Ascending aorta (tissue), 2 donors: Measurements from ENCODE around the gene ZNF319. TPM values are rescaled to one million over a fixed set of nuclear protein-coding genes. Genes with fewer than 3 reads are reported as not detected.

ENCODE experiments used
- DNase-seq, 2 donors: peaks; one replicate each; pipeline ENCODE4 v3.0.0-alpha.2; 2019; ENCODE audit warnings: low spot score in 2 of 2
- H3K27ac ChIP-seq, 2 donors: fragments of 200-600 bp; sonication (generic); one replicate each; pipeline ENCODE4 v1.5.1; 2016 to 2017; ENCODE audit warnings: mild to moderate bottlenecking in 1 of 2
- H3K27me3 ChIP-seq: fragments of 200-600 bp; sonication (generic); one replicate; pipeline ENCODE4 v1.5.1; 2017
- H3K36me3 ChIP-seq, 2 donors: fragments of 200-600 bp; sonication (generic); one replicate each; pipeline ENCODE4 v1.5.1; 2016
- H3K4me1 ChIP-seq, 2 donors: fragments of 200-600 bp; sonication (generic); one replicate each; pipeline ENCODE4 v1.5.1; 2016 to 2017; ENCODE audit warnings: mild to moderate bottlenecking in 1 of 2
- H3K4me3 ChIP-seq, 2 donors: fragments of 200-600 bp; sonication (generic); one replicate each; pipeline ENCODE4 v1.5.1; 2016 to 2017; ENCODE audit warnings: mild to moderate bottlenecking in 1 of 2
- H3K9me3 ChIP-seq, 2 donors: fragments of 200-600 bp; sonication (generic); one replicate each; pipeline ENCODE4 v1.5.1; 2016
- CTCF ChIP-seq, 3 experiments: fragments of 200-600 bp in 2 of 3; fragments of 450-650 bp in 1 of 3; sonication (generic) in 2 of 3; IDR thresholded peaks; one replicate each; pipeline ENCODE4 v1.5.1; 2016 to 2019; ENCODE audit warnings: antibody characterized with exemption in 3 of 3, mild to moderate bottlenecking in 1 of 3, moderate library complexity in 1 of 3
- intact Hi-C: fragments of 100-400 bp; cut with DNase I; formaldehyde crosslinking; loops from one replicate; pipeline ENCODE4 v1.15.1; 2023
- total RNA-seq: library from RNA; depleted of rRNA; stranded (reverse); fragments of >200 nt; gene quantifications from one replicate; pipeline ENCODE4 v1.1.0, GENCODE V29; 2016

Gene ZNF319
- total RNA-seq, 1 donor from 2014 or later: 17.5 TPM

- H3K4me3 ChIP-seq: no peak overlapping the region
- no peaks in the 10 kb centered on the region for H3K27me3 ChIP-seq
- H3K4me1 ChIP-seq: peaks cover 7 to 12% of the 10 kb centered on the region in 2 donors
- no peak for TF ChIP-seq CTCF (IDR thresholded peaks at IDR 0.05)
- intact Hi-C loops: loop anchor here (10.0 kb wide), 2 partner anchors 225 to 455 kb away; no protein-coding TSS in a partner anchor
- no peak overlapping the region for H3K27ac ChIP-seq
- DNase-seq: no peak
- no peaks in the 10 kb centered on the region for H3K9me3 ChIP-seq
- H3K36me3 ChIP-seq: no peaks in the 10 kb centered on the region
Observed at GRCh38 chr16:58029410-58029809, 28.9 kb upstream of the ZNF319 start.

- intact Hi-C loops: loop anchor here (10.0 kb wide), 2 partner anchors 226 to 456 kb away; no protein-coding TSS in a partner anchor
Observed at GRCh38 chr16:58028541-58029070, 28.1 kb upstream of the ZNF319 start.

GRCh38 chr16:58027916-58028455 lies 27.5 kb upstream of the ZNF319 start:
- no peaks in the 10 kb centered on the region for H3K36me3 ChIP-seq
- H3K4me1 ChIP-seq: peaks cover 7 to 16% of the 10 kb centered on the region in 2 donors
- DNase-seq: no peak
- intact Hi-C loops: loop anchor here (2.0 to 10.0 kb wide), 3 partner anchors 101 to 457 kb away; partner anchors contain the start of gene CFAP20
- no peak overlapping the region for H3K4me3 ChIP-seq
- H3K9me3 ChIP-seq: no peaks in the 10 kb centered on the region
- no peak overlapping the region for H3K27ac ChIP-seq
- H3K27me3 ChIP-seq: no peaks in the 10 kb centered on the region
- no peak for TF ChIP-seq CTCF (IDR thresholded peaks at IDR 0.05)

More at GRCh38 chr16:58028541-58029070, 28.1 kb upstream of the ZNF319 start:
- Histone ChIP-seq H3K36me3 (no peaks in the 10 kb centered on the region), H3K4me3 (no peak overlapping the region), H3K4me1 (peaks cover 7 to 13% of the 10 kb centered on the region in 2 donors), H3K27ac (no peak overlapping the region), H3K9me3 (no peaks in the 10 kb centered on the region), H3K27me3 (no peaks in the 10 kb centered on the region)
- no peak for TF ChIP-seq CTCF (IDR thresholded peaks at IDR 0.05)
- no peak for DNase-seq

- DNase-seq: no peak
Observed at GRCh38 chr16:58027161-58027915, 26.9 kb upstream of the ZNF319 start.

More at GRCh38 chr16:58027161-58027915, 26.9 kb upstream of the ZNF319 start:
- Histone ChIP-seq H3K9me3 (no peaks in the 10 kb centered on the region), H3K4me1 (peaks cover 7 to 18% of the 10 kb centered on the region in 2 donors), H3K27ac (no peak overlapping the region), H3K36me3 (no peaks in the 10 kb centered on the region), H3K4me3 (peak overlapping the region; percentile 74 to 82), H3K27me3 (no peaks in the 10 kb centered on the region)
- no peak for TF ChIP-seq CTCF (IDR thresholded peaks at IDR 0.05)
- intact Hi-C loops: loop anchor here (2.0 to 10.0 kb wide), 3 partner anchors 101 to 457 kb away; partner anchors contain the start of gene CFAP20
